AG04449 (cell line): ENCODE measurements around the gene BCAS3.

Experiments used
- CTCF ChIA-PET: fragments of 350-600 bp; formaldehyde crosslinking; extraction: SDS; loops from one replicate; lab custom pipeline; 2021; ENCODE audit warnings: antibody characterized with exemption; lab: Yijun Ruan, JAX
- POLR2A ChIA-PET: fragments of 400-600, 350-600 bp; formaldehyde crosslinking; extraction: SDS; loops from one replicate; lab custom pipeline; 2020; ENCODE audit warnings: antibody characterized with exemption, inconsistent platforms; lab: Yijun Ruan, JAX
- DNase-seq: peaks from one replicate; pipeline ENCODE4 v3.0.0-alpha.2; 2010; ENCODE audit warnings: low read depth, low spot score
- H3K4me3 ChIP-seq: 2 replicates; pipeline ENCODE4 v1.5.1; 2011; ENCODE audit warnings: low read depth, mild to moderate bottlenecking, control low read depth, low read length
- CTCF ChIP-seq: IDR thresholded peaks from one replicate; pipeline ENCODE4 v1.5.1; 2011; ENCODE audit warnings: mild to moderate bottlenecking, moderate library complexity, low read length, control low read depth, inconsistent platforms; ENCODE audit not compliant: insufficient read depth; ENCODE audit errors: missing control alignments

BCAS3 gene

GRCh38 chr17:61418449-61418848, 740.8 kb downstream of the BCAS3 start:
- no peak for TF ChIP-seq CTCF
- POLR2A ChIA-PET, result no interaction called here
- no peak for DNase-seq
- CTCF ChIA-PET, result interaction anchor here (1.5 to 12.5 kb wide), 7 partner anchors 8 to 164 kb away, joined by 4 to 241 read pairs (median 82); no protein-coding TSS in a partner anchor
- no peak overlapping the region for H3K4me3 ChIP-seq

- CTCF ChIA-PET, result interaction anchor here (1.0 to 12.5 kb wide), 6 partner anchors 11 to 417 kb away, joined by 4 to 188 read pairs (median 6); no protein-coding TSS in a partner anchor
Measured at GRCh38 chr17:61419496-61420046, 741.9 kb downstream of the BCAS3 start.

GRCh38 chr17:61420052-61420451, 742.4 kb downstream of the BCAS3 start:
- CTCF ChIA-PET, result interaction anchor here (0.7 to 12.5 kb wide), 6 partner anchors 8 to 449 kb away, joined by 3 to 188 read pairs (median 6); no protein-coding TSS in a partner anchor
- DNase-seq, result no peak
- no peak overlapping the region for H3K4me3 ChIP-seq
- POLR2A ChIA-PET, result no interaction called here
- no peak for TF ChIP-seq CTCF

More at GRCh38 chr17:61419496-61420046, 741.9 kb downstream of the BCAS3 start:
- POLR2A ChIA-PET, result no interaction called here
- TF ChIP-seq CTCF, result no peak
- DNase-seq, result no peak
- H3K4me3 ChIP-seq, result no peak overlapping the region

GRCh38 chr17:61420745-61421398, 743.2 kb downstream of the BCAS3 start:
- POLR2A ChIA-PET, result no interaction called here

GRCh38 chr17:61421460-61421859, 743.8 kb downstream of the BCAS3 start:
- no peak overlapping the region for H3K4me3 ChIP-seq
- POLR2A ChIA-PET, result no interaction called here
- CTCF ChIA-PET, result interaction anchor here (1.0 to 12.5 kb wide), 5 partner anchors 126 to 450 kb away, joined by 3 to 188 read pairs (median 9); no protein-coding TSS in a partner anchor
- DNase-seq, result no peak
- no peak for TF ChIP-seq CTCF

More at GRCh38 chr17:61420745-61421398, 743.2 kb downstream of the BCAS3 start:
- no peak overlapping the region for H3K4me3 ChIP-seq
- CTCF ChIA-PET, result interaction anchor here (0.7 to 12.5 kb wide), 6 partner anchors 9 to 449 kb away, joined by 3 to 188 read pairs (median 7); no protein-coding TSS in a partner anchor
- TF ChIP-seq CTCF, result no peak
- no peak for DNase-seq
